ENCODE data around the gene TNNC1. TPM values are rescaled to one million over a fixed set of nuclear protein-coding genes. Genes with fewer than 3 reads are reported as not detected.

Gene TNNC1
- total RNA-seq, 1 experiment from 2014 or later = 26.5 TPM

DNA sequence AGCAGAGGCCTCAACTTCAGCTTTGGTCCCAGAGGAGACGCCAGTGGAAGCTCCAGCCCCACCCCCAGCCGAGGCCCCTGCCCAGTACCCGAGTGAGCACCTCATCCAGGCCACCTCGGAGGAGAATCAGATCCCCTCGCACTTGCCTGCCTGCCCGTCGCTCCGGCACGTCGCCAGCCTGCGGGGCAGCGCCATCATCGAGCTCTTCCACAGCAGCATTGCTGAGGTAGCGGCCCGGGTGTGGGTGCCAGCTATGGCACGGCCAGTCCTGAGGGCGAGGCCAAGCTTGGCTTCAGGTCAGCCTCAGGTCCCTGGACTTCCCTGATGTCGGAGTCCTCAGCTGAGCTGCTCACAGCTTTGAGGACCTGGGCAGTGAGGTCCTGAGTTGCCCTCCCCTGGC is 35.6 kb upstream of the TNNC1 start:
- Mint-ChIP-seq H3K27ac (ENCODE audit: unreplicated experiment) (no peak overlapping the region), H3K4me3 (ENCODE audit: low read depth, unreplicated experiment) (no peak overlapping the region), H3K36me3 (ENCODE audit: insufficient read depth, unreplicated experiment) (peaks cover 10% of the 10 kb centered on the region), H3K27me3 (ENCODE audit: unreplicated experiment) (no peaks in the 10 kb centered on the region), H3K4me1 (ENCODE audit: low read depth, unreplicated experiment) (no peaks in the 10 kb centered on the region), H3K9me3 (ENCODE audit: low read depth, unreplicated experiment) (no peaks in the 10 kb centered on the region)
- CTCF ChIA-PET = no interaction called here
- BruUV-seq (replicated peaks) = no TSS peak
- intact Hi-C loops (cut with micrococcal nuclease; ENCODE audit: unreplicated experiment) = no loop called here
- TF ChIP-seq, protein P1, sequence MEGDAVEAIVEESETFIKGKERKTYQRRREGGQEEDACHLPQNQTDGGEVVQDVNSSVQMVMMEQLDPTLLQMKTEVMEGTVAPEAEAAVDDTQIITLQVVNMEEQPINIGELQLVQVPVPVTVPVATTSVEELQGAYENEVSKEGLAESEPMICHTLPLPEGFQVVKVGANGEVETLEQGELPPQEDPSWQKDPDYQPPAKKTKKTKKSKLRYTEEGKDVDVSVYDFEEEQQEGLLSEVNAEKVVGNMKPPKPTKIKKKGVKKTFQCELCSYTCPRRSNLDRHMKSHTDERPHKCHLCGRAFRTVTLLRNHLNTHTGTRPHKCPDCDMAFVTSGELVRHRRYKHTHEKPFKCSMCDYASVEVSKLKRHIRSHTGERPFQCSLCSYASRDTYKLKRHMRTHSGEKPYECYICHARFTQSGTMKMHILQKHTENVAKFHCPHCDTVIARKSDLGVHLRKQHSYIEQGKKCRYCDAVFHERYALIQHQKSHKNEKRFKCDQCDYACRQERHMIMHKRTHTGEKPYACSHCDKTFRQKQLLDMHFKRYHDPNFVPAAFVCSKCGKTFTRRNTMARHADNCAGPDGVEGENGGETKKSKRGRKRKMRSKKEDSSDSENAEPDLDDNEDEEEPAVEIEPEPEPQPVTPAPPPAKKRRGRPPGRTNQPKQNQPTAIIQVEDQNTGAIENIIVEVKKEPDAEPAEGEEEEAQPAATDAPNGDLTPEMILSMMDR (IDR thresholded peaks at IDR 0.05; ENCODE audit: unreplicated experiment) = no peak
- no peak for DNase-seq

DNA sequence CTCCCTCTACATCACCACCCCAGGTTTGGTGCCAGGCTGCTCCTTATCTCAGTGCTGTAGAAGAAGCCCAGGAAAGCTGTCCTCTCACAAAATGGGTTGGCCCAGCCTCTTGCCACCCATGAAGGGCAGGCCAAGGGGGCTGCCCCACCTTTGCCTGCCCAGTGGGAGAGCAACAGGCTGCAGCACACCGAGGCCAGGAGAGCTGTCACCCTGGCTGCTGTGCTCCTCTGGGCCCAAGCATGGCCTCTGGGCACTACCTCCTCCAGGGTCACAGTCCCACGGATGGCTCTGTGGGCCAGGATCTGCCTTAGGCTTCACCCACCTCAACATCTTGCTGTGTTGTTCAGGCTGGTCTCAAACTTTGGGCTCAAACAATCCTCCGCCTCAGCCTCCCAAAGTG is 34.9 kb upstream of the TNNC1 start:
- no TSS peak for BruUV-seq (replicated peaks)
- Mint-ChIP-seq H3K27ac (ENCODE audit: unreplicated experiment) (no peak overlapping the region), H3K36me3 (ENCODE audit: insufficient read depth, unreplicated experiment) (peaks cover 10% of the 10 kb centered on the region), H3K9me3 (ENCODE audit: low read depth, unreplicated experiment) (no peaks in the 10 kb centered on the region), H3K27me3 (ENCODE audit: unreplicated experiment) (no peaks in the 10 kb centered on the region), H3K4me3 (ENCODE audit: low read depth, unreplicated experiment) (no peak overlapping the region), H3K4me1 (ENCODE audit: low read depth, unreplicated experiment) (no peaks in the 10 kb centered on the region)
- intact Hi-C loops (cut with micrococcal nuclease; ENCODE audit: unreplicated experiment) = no loop called here
- DNase-seq = no peak
- CTCF ChIA-PET = no interaction called here
- TF ChIP-seq, protein P1 (IDR thresholded peaks at IDR 0.05; ENCODE audit: unreplicated experiment) = no peak

DNA sequence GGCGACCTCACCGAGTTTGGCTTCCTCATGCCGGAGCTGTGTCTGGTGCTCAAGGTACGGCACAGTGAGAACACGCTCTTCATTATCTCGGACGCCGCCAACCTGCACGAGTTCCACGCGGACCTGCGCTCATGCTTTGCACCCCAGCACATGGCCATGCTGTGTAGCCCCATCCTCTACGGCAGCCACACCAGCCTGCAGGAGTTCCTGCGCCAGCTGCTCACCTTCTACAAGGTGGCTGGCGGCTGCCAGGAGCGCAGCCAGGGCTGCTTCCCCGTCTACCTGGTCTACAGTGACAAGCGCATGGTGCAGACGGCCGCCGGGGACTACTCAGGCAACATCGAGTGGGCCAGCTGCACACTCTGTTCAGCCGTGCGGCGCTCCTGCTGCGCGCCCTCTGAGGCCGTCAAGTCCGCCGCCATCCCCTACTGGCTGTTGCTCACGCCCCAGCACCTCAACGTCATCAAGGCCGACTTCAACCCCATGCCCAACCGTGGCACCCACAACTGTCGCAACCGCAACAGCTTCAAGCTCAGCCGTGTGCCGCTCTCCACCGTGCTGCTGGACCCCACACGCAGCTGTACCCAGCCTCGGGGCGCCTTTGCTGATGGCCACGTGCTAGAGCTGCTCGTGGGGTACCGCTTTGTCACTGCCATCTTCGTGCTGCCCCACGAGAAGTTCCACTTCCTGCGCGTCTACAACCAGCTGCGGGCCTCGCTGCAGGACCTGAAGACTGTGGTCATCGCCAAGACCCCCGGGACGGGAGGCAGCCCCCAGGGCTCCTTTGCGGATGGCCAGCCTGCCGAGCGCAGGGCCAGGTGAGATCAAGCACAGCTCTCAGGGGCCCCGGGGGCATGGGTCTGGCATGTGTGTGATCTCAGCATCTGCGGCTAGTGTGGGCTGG is 34.2 kb upstream of the TNNC1 start:
- BruUV-seq (replicated peaks) = no TSS peak
- DNase-seq = no peak
- Mint-ChIP-seq H3K4me1 (ENCODE audit: low read depth, unreplicated experiment) (no peaks in the 10 kb centered on the region), H3K27me3 (ENCODE audit: unreplicated experiment) (no peaks in the 10 kb centered on the region), H3K4me3 (ENCODE audit: low read depth, unreplicated experiment) (no peak overlapping the region), H3K36me3 (ENCODE audit: insufficient read depth, unreplicated experiment) (peaks cover 10% of the 10 kb centered on the region), H3K27ac (ENCODE audit: unreplicated experiment) (no peak overlapping the region), H3K9me3 (ENCODE audit: low read depth, unreplicated experiment) (no peaks in the 10 kb centered on the region)
- CTCF ChIA-PET = interaction anchor here (0.6 kb wide), 1 partner anchor 55 kb away, joined by 3 read pairs; no protein-coding TSS in a partner anchor
- TF ChIP-seq, protein P1 (IDR thresholded peaks at IDR 0.05; ENCODE audit: unreplicated experiment) = no peak
- intact Hi-C loops (cut with micrococcal nuclease; ENCODE audit: unreplicated experiment) = no loop called here

DNA sequence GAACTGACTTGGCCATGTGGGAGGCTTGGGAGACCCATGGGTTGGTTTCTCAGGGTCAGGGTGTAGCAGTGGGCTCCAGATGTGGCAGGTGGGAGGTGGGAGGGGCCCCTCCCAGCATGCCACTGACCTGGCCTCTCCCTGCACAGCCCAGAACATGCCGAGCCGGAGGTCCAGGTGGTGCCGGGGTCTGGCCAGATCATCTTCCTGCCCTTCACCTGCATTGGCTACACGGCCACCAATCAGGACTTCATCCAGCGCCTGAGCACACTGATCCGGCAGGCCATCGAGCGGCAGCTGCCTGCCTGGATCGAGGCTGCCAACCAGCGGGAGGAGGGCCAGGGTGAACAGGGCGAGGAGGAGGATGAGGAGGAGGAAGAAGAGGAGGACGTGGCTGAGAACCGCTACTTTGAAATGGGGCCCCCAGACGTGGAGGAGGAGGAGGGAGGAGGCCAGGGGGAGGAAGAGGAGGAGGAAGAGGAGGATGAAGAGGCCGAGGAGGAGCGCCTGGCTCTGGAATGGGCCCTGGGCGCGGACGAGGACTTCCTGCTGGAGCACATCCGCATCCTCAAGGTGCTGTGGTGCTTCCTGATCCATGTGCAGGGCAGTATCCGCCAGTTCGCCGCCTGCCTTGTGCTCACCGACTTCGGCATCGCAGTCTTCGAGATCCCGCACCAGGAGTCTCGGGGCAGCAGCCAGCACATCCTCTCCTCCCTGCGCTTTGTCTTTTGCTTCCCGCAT is 33.4 kb upstream of the TNNC1 start:
- Mint-ChIP-seq H3K4me1 (ENCODE audit: low read depth, unreplicated experiment) (no peaks in the 10 kb centered on the region), H3K36me3 (ENCODE audit: insufficient read depth, unreplicated experiment) (peaks cover 10% of the 10 kb centered on the region), H3K4me3 (ENCODE audit: low read depth, unreplicated experiment) (no peak overlapping the region), H3K27me3 (ENCODE audit: unreplicated experiment) (no peaks in the 10 kb centered on the region), H3K9me3 (ENCODE audit: low read depth, unreplicated experiment) (no peaks in the 10 kb centered on the region), H3K27ac (ENCODE audit: unreplicated experiment) (no peak overlapping the region)
- intact Hi-C loops (cut with micrococcal nuclease; ENCODE audit: unreplicated experiment) = no loop called here
- DNase-seq = no peak
- no TSS peak for BruUV-seq (replicated peaks)
- TF ChIP-seq, protein P1 (IDR thresholded peaks at IDR 0.05; ENCODE audit: unreplicated experiment) = no peak
- CTCF ChIA-PET = no interaction called here
